Nephron (organoid): Measurements from ENCODE around the gene KIRREL3.

Experiments used
- H3K27ac Mint-ChIP-seq, 3 experiments: 2 replicates each; pipeline ENCODE4 v1.8.0; 2020; ENCODE audit warnings: mixed read lengths in 3 of 3, mild to moderate bottlenecking in 2 of 3, moderate library complexity in 1 of 3
- H3K27me3 Mint-ChIP-seq: 2 replicates; pipeline ENCODE4 v1.8.0; 2021; ENCODE audit warnings: low read depth, mild to moderate bottlenecking, moderate library complexity, mixed read lengths
- H3K36me3 Mint-ChIP-seq: 2 replicates; pipeline ENCODE4 v1.8.0; 2020; ENCODE audit warnings: low read depth, mixed read lengths
- H3K4me1 Mint-ChIP-seq: 2 replicates; pipeline ENCODE4 v1.8.0; 2020; ENCODE audit warnings: mixed read lengths
- H3K4me3 Mint-ChIP-seq, 3 experiments: 2 replicates each; pipeline ENCODE4 v1.8.0; 2020; ENCODE audit warnings: mild to moderate bottlenecking in 3 of 3, mixed read lengths in 3 of 3, moderate library complexity in 2 of 3
- H3K9me3 Mint-ChIP-seq: 2 replicates; pipeline ENCODE4 v1.8.0; 2020; ENCODE audit warnings: mixed read lengths
- CTCF ChIP-seq, 3 experiments: fragments of 200-600 bp; sonication (generic); IDR thresholded peaks; one replicate each; pipeline ENCODE4 v1.5.0; 2021; ENCODE audit warnings: antibody characterized with exemption in 3 of 3; ENCODE audit not compliant: unreplicated experiment in 3 of 3

The KIRREL3 gene

GRCh38 chr11:126483621-126484195 lies 516.9 kb downstream of the KIRREL3 start:
- peak overlapping the region in 2 of 3 experiments; percentile 5 to 27 for H3K27ac Mint-ChIP-seq

GRCh38 chr11:126482586-126483108 lies 517.9 kb downstream of the KIRREL3 start:
- TF ChIP-seq CTCF (IDR thresholded peaks at IDR 0.05; ENCODE audit: unreplicated experiment in 3 of 3), result no peak
- Mint-ChIP-seq H3K9me3 (no peaks in the 10 kb centered on the region), H3K27me3 (peaks cover 4% of the 10 kb centered on the region), H3K27ac (no peak overlapping the region), H3K4me3 (no peak overlapping the region), H3K36me3 (no peaks in the 10 kb centered on the region), H3K4me1 (peaks cover 40% of the 10 kb centered on the region)

More at GRCh38 chr11:126483621-126484195, 516.9 kb downstream of the KIRREL3 start:
- TF ChIP-seq CTCF (IDR thresholded peaks at IDR 0.05; ENCODE audit: unreplicated experiment in 3 of 3), result no peak
- Mint-ChIP-seq H3K4me1 (peaks cover 41% of the 10 kb centered on the region), H3K9me3 (no peaks in the 10 kb centered on the region), H3K4me3 (no peak overlapping the region), H3K27me3 (peaks cover 4% of the 10 kb centered on the region), H3K36me3 (no peaks in the 10 kb centered on the region)

- H3K27me3 Mint-ChIP-seq, result peaks cover 4% of the 10 kb centered on the region
- H3K4me1 Mint-ChIP-seq, result peaks cover 31% of the 10 kb centered on the region
- no peak for TF ChIP-seq CTCF (IDR thresholded peaks at IDR 0.05; ENCODE audit: unreplicated experiment in 3 of 3)
- no peak overlapping the region for H3K27ac Mint-ChIP-seq
- H3K9me3 Mint-ChIP-seq, result no peaks in the 10 kb centered on the region
- H3K36me3 Mint-ChIP-seq, result no peaks in the 10 kb centered on the region
- no peak overlapping the region for H3K4me3 Mint-ChIP-seq
Measured at GRCh38 chr11:126481303-126481680, 519.3 kb downstream of the KIRREL3 start.

GRCh38 chr11:126480410-126481302 lies 519.9 kb downstream of the KIRREL3 start:
- peaks cover 27% of the 10 kb centered on the region for H3K4me1 Mint-ChIP-seq
- peak overlapping the region; percentile 30 to 47 (median 38) for H3K4me3 Mint-ChIP-seq
- H3K9me3 Mint-ChIP-seq, result no peaks in the 10 kb centered on the region
- no peaks in the 10 kb centered on the region for H3K36me3 Mint-ChIP-seq
- H3K27ac Mint-ChIP-seq, result peak overlapping the region; percentile 24 to 90 (median 83)
- peaks cover under 1% of the 10 kb centered on the region for H3K27me3 Mint-ChIP-seq
- TF ChIP-seq CTCF (IDR thresholded peaks at IDR 0.05; ENCODE audit: unreplicated experiment in 3 of 3), result peak; percentile 90 to 95 (median 91)

- Mint-ChIP-seq H3K4me1 (peaks cover 20% of the 10 kb centered on the region), H3K4me3 (no peak overlapping the region), H3K27me3 (no peaks in the 10 kb centered on the region), H3K27ac (no peak overlapping the region), H3K9me3 (no peaks in the 10 kb centered on the region), H3K36me3 (no peaks in the 10 kb centered on the region)
- TF ChIP-seq CTCF (IDR thresholded peaks at IDR 0.05; ENCODE audit: unreplicated experiment in 3 of 3), result no peak
Measured at GRCh38 chr11:126480015-126480409, 520.6 kb downstream of the KIRREL3 start.
